ENCODE results near the gene L1TD1.

The L1TD1 gene

DNA sequence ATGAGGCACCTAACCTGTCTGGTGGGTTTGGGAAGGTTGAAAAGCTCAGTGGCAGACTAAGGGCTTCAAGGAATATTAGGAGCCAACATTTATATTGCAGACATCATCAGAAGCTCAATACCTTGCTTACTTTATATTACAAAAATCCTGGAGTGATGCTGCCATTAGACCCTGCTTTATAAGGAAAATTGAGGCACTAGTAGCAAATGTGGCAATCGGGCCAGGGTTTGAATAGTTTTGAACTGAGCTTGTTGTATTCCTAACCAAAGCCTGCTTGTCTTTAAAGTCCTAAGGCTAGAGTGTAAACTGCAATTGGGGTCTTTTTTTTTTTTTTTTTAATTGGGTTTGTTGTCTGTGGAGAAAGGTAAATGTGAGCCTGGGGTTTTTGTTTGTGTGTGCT, 14.3 kb downstream of the L1TD1 start:
- no peak overlapping the region for H3K27ac ChIP-seq (ENCODE audit: extremely low read depth, low read depth, low read length)
- no peaks in the 10 kb centered on the region for H3K4me1 ChIP-seq (ENCODE audit: control insufficient read depth, insufficient read depth, low read length)
- no peak overlapping the region for H3K4me3 ChIP-seq (ENCODE audit: low read depth, low read length)
- TF ChIP-seq ZFHX2 (tag by site-specific recombination; conservative IDR thresholded peaks at IDR 0.05) (no peak), ZNF140 (tag by site-specific recombination; IDR thresholded peaks at IDR 0.05) (no peak), GLI4 (tag by site-specific recombination; IDR thresholded peaks at IDR 0.05) (no peak), HOXA7 (CRISPR knock-in tag; IDR thresholded peaks at IDR 0.05; ENCODE audit: borderline replicate concordance) (no peak), ZNF157 (tag by site-specific recombination; IDR thresholded peaks at IDR 0.05) (no peak), RBAK (tag by site-specific recombination; IDR thresholded peaks at IDR 0.05) (no peak), ZNF24 (tag by site-specific recombination; IDR thresholded peaks at IDR 0.05) (no peak), ZNF670 (tag by site-specific recombination; IDR thresholded peaks at IDR 0.05; ENCODE audit: low read depth) (no peak)
- TF ChIP-seq, protein P1, sequence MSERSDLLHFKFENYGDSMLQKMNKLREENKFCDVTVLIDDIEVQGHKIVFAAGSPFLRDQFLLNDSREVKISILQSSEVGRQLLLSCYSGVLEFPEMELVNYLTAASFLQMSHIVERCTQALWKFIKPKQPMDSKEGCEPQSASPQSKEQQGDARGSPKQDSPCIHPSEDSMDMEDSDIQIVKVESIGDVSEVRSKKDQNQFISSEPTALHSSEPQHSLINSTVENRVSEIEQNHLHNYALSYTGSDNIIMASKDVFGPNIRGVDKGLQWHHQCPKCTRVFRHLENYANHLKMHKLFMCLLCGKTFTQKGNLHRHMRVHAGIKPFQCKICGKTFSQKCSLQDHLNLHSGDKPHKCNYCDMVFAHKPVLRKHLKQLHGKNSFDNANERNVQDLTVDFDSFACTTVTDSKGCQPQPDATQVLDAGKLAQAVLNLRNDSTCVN (tag by site-specific recombination; optimal IDR thresholded peaks at IDR 0.05) = no peak
- TF ChIP-seq, protein P2, sequence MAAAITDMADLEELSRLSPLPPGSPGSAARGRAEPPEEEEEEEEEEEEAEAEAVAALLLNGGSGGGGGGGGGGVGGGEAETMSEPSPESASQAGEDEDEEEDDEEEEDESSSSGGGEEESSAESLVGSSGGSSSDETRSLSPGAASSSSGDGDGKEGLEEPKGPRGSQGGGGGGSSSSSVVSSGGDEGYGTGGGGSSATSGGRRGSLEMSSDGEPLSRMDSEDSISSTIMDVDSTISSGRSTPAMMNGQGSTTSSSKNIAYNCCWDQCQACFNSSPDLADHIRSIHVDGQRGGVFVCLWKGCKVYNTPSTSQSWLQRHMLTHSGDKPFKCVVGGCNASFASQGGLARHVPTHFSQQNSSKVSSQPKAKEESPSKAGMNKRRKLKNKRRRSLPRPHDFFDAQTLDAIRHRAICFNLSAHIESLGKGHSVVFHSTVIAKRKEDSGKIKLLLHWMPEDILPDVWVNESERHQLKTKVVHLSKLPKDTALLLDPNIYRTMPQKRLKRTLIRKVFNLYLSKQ (tag by site-specific recombination; IDR thresholded peaks at IDR 0.05; ENCODE audit: borderline replicate concordance) = no peak
- H3K9me3 ChIP-seq (ENCODE audit: control insufficient read depth, insufficient read depth, low read depth, low read length) = no peaks in the 10 kb centered on the region; the same call in 1 of the 2 replicates
- CTCF ChIA-PET = interaction anchor here (0.6 to 1.1 kb wide), 2 partner anchors 11 to 196 kb away, joined by 3 to 7 read pairs; no protein-coding TSS in a partner anchor
- no peaks in the 10 kb centered on the region for H3K36me3 ChIP-seq (ENCODE audit: control insufficient read depth in 2 of 2, insufficient read depth in 1 of 2, low read length in 2 of 2)
- POLR2A ChIA-PET = no interaction called here

DNA sequence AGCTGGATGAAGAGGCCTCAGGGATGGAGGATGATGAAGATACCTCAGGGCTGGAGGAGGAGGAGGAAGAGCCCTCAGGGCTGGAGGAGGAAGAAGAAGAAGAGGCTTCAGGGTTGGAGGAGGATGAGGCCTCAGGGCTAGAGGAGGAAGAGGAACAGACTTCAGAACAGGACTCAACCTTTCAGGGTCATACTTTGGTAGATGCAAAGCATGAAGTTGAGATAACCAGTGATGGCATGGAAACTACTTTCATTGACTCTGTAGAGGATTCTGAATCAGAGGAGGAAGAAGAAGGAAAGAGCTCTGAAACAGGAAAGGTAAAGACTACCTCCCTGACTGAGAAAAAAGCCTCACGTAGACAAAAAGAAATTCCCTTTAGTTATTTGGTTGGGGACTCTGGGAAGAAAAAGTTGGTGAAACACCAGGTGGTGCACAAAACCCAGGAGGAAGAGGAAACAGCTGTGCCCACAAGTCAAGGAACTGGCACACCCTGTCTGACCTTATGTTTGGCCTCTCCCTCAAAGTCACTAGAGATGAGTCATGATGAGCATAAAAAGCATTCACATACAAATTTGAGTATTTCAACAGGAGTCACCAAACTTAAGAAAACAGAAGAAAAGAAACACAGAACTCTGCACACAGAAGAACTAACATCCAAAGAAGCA, 15.4 kb downstream of the L1TD1 start:
- TF ChIP-seq ZBTB8A (tag by site-specific recombination; IDR thresholded peaks at IDR 0.05) = no peak
- TF ChIP-seq, protein P3, sequence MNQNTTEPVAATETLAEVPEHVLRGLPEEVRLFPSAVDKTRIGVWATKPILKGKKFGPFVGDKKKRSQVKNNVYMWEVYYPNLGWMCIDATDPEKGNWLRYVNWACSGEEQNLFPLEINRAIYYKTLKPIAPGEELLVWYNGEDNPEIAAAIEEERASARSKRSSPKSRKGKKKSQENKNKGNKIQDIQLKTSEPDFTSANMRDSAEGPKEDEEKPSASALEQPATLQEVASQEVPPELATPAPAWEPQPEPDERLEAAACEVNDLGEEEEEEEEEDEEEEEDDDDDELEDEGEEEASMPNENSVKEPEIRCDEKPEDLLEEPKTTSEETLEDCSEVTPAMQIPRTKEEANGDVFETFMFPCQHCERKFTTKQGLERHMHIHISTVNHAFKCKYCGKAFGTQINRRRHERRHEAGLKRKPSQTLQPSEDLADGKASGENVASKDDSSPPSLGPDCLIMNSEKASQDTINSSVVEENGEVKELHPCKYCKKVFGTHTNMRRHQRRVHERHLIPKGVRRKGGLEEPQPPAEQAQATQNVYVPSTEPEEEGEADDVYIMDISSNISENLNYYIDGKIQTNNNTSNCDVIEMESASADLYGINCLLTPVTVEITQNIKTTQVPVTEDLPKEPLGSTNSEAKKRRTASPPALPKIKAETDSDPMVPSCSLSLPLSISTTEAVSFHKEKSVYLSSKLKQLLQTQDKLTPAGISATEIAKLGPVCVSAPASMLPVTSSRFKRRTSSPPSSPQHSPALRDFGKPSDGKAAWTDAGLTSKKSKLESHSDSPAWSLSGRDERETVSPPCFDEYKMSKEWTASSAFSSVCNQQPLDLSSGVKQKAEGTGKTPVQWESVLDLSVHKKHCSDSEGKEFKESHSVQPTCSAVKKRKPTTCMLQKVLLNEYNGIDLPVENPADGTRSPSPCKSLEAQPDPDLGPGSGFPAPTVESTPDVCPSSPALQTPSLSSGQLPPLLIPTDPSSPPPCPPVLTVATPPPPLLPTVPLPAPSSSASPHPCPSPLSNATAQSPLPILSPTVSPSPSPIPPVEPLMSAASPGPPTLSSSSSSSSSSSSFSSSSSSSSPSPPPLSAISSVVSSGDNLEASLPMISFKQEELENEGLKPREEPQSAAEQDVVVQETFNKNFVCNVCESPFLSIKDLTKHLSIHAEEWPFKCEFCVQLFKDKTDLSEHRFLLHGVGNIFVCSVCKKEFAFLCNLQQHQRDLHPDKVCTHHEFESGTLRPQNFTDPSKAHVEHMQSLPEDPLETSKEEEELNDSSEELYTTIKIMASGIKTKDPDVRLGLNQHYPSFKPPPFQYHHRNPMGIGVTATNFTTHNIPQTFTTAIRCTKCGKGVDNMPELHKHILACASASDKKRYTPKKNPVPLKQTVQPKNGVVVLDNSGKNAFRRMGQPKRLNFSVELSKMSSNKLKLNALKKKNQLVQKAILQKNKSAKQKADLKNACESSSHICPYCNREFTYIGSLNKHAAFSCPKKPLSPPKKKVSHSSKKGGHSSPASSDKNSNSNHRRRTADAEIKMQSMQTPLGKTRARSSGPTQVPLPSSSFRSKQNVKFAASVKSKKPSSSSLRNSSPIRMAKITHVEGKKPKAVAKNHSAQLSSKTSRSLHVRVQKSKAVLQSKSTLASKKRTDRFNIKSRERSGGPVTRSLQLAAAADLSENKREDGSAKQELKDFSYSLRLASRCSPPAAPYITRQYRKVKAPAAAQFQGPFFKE (tag by site-specific recombination; IDR thresholded peaks at IDR 0.05; ENCODE audit: borderline replicate concordance) = no peak
- no peak for TF ChIP-seq ZBTB7A (tag by site-specific recombination; IDR thresholded peaks at IDR 0.05; ENCODE audit: low read depth)
- TF ChIP-seq ZNF843 (tag by site-specific recombination; IDR thresholded peaks at IDR 0.05) = no peak
- no peak for TF ChIP-seq ZNF138 (tag by site-specific recombination; IDR thresholded peaks at IDR 0.05; ENCODE audit: borderline replicate concordance)
- H3K4me1 ChIP-seq (ENCODE audit: control insufficient read depth, insufficient read depth, low read length) = no peaks in the 10 kb centered on the region
- CTCF ChIA-PET = interaction anchor here (0.7 kb wide), 1 partner anchor 21 kb away, joined by 3 read pairs; no protein-coding TSS in a partner anchor
- H3K27ac ChIP-seq (ENCODE audit: extremely low read depth, low read depth, low read length) = no peak overlapping the region
- POLR2A ChIA-PET = no interaction called here
- no peaks in the 10 kb centered on the region for H3K36me3 ChIP-seq (ENCODE audit: control insufficient read depth in 2 of 2, insufficient read depth in 1 of 2, low read length in 2 of 2)
- no peak overlapping the region for H3K4me3 ChIP-seq (ENCODE audit: low read depth, low read length)
- no peaks in the 10 kb centered on the region; the same call in 1 of the 2 replicates for H3K9me3 ChIP-seq (ENCODE audit: control insufficient read depth, insufficient read depth, low read depth, low read length)
